ENCODE data around the gene WDR35.

Gene WDR35

DNA sequence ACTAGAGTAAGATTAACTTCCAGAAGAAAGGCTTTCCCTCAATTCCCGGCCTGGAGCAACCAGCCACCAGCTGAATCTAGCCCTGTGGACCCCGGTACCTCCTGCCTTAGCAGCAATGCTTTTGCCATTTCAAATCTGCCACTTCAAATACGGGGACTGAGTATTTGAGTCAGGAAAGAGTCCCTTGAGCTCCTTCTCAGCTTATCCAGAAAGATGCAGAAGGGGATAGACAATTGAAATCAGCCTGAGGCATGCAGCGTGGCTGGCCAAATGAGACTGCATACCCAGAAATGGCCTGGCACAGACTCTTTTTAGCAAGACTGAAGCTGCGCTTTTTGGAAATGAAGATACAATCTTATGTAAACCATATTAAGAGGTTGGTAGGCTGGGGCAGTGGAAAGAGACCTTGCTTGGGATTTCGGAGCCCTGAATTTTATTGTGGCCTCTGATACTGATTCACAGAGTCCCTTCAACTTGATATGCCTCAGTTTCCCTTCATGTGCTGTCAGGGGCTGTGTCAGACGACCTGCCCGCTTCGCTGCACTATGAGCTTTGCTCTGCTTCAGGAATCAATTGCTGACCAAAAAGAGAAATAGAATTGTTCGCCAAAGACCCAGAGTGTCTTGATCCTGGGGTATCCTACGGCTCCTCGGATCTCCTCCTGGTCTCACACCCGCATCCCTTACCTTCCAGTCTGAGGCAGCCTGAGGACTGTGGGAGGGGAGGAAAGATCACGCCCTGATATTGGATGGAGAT lies 21.5 kb upstream of the WDR35 start:
- DNase-seq (ENCODE audit: low read depth in 2 of 2): no peak

DNA sequence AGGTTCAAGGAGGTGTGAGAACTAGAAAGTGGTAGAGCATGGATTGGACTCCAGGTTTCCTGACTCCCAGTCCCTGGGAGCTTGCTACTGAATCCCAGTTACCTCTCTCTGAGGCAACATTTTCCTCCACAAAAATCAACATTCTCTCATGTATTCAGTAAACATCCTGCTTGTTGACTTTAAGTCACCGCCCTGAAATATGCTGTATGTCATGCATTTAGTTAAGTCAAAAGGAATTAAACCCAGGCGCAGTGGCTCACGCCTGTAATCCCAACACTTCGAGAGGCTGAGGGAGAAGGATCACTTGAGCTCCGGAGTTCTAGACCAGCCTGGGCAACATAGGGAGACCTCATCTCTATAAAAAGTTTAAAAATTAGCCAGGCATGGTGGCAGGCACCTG lies 18.8 kb upstream of the WDR35 start:
- DNase-seq (ENCODE audit: low read depth in 2 of 2): no peak

DNA sequence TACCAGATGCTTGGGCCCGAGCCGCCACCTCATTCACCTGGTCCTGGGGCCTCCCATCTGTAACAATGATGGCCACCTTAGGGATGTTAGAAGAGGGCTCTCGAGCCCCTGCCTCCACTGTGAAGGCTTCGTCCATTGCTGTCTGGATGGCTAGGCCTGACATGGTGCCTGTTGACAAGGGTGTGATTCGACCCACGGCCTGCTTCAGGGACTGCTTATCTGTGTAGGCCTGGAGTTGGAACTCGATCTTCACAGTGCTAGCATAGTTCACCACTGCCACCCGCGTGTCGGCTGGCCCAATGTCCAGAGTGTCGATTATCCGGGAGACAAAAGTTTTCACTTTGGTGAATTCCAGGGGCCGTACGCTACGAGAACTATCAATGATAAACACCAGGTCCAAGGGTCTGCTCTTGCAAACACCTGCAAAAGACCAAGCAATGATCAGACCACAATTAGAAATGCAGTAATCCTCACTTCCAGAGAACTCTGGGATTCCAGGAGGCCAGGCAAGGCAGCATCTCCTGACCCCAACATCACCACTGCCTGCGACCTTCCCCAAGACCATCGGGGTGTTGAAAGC lies 16.1 kb upstream of the WDR35 start:
- DNase-seq (ENCODE audit: low read depth in 2 of 2): no peak

DNA sequence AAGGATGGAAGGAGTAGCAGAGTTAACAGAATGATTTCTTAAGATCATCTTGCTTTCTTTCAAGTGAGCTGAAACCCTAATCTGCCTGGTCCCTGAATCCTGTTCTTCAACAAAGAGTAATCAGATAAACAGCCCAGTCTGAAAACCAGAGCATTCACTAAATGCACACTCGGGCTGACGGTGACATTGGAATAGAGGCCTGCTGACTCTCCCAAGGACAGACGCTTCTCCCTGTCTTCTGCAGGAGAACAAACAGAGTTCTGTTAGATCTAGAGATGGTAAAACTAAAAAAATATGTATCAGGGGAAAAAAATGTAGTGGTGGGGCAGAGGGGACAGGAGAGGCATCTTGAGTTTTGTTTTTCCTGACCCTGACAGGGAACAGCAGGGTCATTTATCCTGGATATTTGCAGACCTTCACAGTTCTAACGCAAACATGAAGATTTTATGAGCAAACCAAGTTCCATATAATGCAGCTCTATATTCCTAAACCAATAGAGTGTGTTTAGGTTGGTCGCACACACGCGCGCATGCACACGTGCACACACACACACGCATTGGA lies 15.2 kb upstream of the WDR35 start:
- DNase-seq (ENCODE audit: low read depth in 2 of 2): no peak

DNA sequence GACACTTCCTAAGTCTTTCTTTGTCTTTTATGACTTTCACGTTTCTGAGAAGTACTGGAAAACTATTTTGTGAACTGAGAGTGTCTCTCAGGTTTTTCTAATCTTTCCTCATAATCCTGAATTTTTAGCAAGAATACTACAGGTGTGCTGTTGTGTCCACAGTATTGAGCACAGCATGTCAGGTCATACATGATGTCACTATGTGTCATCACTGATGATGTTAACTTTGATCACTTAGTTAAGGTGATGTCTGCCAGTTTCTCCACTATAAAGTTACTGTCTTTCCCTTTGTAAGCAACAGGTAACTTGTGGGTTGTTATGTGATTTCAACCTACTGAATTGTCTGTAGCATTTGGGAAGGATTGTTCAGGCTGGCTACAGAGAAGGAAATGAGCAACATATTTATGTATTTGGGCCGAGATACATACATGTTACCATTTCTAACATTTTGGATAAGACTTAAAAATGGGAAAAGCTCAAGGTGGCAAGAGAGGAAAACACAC lies 11.5 kb upstream of the WDR35 start:
- no peak for DNase-seq (ENCODE audit: low read depth in 2 of 2)

DNA sequence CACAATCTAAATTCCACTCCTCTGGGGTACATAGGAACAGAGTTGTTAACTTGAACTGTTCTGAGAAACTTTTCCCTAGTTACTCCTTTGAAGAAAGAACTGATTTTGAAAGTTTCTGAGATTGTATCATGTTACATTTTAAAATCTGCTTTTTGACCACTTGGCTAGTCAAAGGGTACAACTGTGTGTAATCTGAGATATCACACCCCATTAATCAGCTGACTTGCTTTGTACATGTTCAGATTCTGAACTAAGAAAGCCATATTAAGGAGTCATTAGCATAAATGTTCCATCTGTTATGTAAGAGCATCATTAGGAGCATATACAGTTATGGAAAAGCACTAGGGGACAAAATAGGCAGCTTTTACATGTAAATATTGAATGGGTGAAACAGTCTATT lies 3.8 kb upstream of the WDR35 start:
- no peak for DNase-seq (ENCODE audit: low read depth in 2 of 2)

DNA sequence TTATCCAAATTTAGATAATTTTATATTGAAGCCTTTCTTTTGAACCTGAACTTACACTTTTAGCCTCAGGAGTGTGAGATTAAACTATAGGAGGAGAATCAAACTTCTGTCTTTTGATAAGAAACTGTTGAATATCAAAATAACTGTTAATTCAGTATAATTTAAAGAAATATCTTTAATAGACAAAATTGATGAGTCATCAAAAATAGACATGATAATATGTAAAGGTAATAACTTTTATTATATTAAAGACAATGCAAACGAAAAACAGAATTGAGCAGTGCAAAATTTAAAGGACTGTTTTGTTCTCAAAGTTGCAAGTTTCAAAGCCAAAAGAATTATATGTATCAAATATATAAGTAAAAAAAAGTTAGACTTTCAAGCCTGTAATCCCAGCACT lies 2.0 kb upstream of the WDR35 start:
- no peak for DNase-seq (ENCODE audit: low read depth in 2 of 2)

DNA sequence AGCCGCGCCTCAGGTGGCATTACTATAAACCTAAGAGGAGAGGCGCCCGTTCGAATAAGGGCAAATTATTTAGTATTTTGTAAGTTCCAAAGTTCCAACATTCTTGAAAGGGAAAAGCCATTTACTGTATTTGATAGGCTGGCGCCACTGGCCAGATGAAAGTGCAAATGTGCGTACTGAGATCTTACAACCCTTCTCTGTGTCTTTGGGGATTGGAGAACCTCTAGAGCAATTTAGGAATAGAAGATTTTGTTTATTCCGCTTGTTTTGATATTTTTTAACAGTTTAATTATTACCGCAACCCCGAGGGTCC lies 467 bp upstream of the WDR35 start:
- no peak for DNase-seq (ENCODE audit: low read depth in 2 of 2)

DNA sequence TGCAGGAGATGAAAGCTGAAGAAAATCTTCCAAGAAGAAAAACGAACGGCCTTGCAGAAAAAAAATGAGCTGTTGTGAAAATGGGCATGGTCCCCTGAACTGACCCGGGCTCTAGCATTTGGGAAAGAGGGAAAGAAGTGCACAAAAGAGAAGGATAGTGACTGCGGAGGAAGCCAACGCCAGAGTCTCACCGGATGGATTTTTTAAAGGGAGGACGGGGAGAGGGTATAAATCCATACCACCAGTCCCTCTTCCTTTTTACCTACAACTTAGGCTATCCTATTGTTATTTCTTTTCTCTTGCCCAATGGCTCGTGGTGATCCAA lies 601 bp downstream of the WDR35 start:
- no peak for DNase-seq (ENCODE audit: low read depth in 2 of 2)

DNA sequence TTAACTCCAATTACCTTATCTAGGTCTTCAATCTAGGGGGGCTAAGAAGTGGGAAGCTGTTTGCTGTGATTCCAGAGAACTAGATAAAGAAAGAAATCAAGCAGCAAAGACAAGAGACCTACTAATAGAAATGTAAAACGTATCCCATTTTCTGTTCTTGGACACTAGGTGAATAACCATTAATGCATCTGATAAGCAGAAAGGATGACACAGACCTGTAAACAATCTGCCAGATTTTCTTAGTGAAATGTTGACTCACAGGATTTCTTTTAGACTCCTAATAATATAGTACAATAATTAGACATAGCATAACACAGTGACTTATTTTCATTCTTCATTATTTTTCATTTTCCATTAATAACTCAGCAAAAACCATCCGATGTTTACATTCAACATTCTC lies 1.3 kb downstream of the WDR35 start:
- no peak for DNase-seq (ENCODE audit: low read depth in 2 of 2)

DNA sequence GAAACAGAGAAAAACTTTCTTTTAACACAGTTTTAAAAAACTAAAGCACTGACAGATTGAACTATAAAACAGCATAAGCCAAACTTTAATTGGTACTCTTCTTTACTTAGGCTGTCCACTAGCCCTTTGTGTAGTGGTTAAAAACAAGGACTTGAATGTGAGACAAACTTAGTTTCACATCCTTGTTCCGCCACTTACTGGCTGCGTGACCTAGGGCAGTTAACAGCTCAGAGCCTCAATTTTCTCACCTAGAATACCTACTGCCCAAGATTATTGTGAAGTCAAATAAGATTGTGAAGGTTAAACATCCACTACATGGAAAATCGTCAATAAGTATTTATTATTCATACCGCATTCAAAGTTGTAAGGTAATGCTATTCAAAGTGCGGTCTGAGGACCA lies 2.0 kb downstream of the WDR35 start:
- no peak for DNase-seq (ENCODE audit: low read depth in 2 of 2)

DNA sequence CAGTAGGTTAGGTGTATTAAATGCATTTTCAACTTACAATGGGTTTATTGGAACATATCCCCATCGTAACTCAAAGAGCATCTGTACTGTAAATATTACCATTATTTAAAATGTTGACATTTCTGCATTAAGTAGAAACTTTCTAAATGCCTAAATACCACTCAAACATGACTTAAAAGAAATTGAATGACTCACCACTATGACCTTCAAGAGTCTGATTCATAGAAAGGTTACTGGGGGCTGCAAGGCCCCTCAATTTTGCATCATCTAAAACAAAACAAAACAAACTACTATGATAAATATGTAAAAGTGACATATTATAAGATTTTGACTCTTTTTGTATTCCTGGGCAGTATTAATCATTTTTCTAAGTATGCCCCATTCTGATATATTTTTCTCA lies 7.6 kb downstream of the WDR35 start:
- no peak for DNase-seq (ENCODE audit: low read depth in 2 of 2)

DNA sequence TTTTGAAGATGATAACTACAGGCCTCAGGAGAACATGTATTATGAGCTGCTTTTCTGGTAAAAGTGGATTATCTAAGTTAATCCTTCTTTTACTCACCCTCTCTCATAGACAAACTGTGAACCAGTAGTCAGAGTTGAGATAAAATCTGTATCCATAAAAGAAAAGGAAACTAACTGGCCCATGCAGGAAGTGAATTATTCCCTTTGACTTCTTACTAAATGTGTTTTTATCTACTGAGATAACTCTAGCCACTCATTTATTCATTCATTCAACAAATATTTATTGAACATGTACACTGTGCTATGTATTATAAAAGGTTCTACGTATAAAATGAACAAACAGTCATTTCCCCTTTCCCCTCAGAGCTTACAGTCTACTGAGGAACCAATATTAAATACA lies 10.0 kb downstream of the WDR35 start:
- DNase-seq (ENCODE audit: low read depth in 2 of 2): no peak

DNA sequence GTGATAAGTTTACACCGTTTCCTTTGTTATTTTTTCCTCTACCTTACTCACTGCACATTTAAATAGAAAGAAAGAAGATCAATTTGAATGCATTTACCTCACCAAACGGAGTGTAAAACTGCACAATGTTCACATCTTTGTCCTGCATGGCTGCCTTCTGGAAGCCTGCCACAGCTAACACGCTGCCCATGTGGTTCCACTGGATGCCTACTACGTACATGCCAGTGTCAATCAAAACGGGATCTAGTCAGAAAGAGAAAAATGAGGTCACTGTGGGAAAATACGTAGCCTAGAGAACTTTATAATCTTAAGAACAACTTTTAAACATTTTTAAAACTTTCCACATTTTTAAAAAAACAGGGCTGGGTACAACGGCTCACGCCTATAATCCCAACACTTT lies 16.4 kb downstream of the WDR35 start:
- DNase-seq (ENCODE audit: low read depth in 2 of 2): no peak

DNA sequence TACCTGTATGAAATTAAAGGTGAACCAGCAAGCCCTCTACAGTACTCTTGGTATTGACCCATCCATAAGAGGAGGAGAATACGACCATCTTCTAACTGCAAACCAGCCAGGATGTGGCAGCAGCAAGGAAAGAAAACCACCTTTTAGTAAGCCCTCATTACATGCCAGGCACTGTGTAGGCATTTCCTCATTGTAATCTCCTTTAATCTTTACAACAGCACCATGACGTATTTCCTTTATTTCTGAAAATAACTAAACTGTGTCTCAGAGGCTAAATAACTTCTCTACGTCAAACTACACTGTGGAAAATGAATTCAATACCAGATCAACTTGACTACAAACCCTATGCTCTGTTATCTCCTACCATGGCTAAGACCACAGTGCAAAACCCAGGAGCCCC lies 18.2 kb downstream of the WDR35 start:
- DNase-seq (ENCODE audit: low read depth in 2 of 2): no peak

DNA sequence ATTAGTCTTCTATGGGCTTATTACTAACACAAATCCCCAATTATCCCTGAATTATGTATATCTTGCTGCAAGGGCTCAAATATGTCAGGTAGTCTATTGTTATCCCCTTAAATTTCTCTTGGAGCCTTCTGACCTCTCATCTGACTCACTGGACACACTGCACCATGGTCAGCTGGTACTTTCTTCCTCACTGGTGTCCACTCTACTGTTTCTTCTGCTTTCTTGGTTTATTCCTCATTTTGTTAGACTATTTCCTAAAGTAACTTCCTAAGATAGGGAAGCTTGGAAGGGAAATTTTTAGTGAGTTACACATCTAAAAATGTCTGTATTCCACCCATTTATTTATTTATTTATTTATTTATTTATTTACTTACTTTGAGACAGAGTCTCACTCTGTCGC lies 26.5 kb downstream of the WDR35 start:
- DNase-seq (ENCODE audit: low read depth in 2 of 2): no peak

DNA sequence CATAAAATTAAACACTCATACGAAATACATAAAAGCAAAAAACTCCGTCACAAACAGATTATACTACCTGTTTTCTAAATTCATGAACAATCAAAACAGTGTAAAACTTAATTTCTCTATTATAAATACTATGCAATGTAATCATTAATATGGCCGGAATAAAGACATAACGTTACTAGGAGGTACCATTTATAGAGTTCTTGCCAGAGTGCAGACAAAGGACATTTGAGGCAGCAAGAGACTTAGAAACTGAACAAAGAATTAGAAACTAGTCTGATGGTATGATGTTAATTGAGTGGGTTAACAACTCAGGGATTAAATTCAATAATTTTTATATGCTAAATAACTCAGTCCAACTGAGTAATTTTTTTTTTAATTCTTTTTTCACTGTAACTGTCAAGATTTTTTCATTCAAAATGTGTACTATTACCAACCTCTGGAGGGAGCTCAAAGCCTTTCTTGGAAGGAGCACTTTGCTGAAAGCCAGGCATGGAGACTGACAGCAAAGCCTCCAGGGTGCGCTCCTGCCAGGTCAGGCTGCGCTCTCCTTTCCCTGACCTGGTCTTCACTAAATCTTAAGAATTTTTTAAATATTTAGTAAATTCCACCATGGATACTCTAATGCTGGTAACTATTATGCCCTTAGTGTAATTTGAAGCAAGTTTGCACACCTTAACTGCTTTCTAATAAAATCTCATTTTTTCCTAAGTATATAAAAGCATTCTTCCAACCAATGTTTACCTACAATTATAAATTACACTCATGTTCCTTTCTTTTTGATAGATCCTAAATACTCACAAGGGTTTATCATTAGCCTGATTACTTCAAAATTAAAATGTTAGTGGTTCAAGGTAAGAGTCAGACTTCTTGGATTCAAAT lies 34.1 kb downstream of the WDR35 start:
- DNase-seq (ENCODE audit: low read depth in 2 of 2): peak; percentile 3 to 6

DNA sequence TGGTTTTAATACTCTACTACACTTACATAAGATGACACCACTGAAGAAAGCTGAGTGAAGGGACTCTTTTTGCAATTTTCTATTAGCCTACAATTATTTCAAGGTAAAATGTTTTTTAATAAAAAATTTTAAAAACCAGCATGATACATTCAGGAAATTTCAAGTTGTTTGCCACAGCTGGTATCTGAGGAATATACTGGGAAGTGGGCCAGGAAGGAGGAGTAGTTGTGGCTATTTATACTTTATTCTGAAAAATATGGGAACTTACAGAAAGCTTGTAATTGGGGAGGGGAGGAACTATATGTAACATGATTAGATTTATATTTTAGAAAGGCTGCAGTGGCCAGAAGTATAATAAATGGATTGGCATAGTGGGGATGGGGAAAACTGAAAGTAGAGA lies 40.8 kb downstream of the WDR35 start:
- DNase-seq (ENCODE audit: low read depth in 2 of 2): no peak

DNA sequence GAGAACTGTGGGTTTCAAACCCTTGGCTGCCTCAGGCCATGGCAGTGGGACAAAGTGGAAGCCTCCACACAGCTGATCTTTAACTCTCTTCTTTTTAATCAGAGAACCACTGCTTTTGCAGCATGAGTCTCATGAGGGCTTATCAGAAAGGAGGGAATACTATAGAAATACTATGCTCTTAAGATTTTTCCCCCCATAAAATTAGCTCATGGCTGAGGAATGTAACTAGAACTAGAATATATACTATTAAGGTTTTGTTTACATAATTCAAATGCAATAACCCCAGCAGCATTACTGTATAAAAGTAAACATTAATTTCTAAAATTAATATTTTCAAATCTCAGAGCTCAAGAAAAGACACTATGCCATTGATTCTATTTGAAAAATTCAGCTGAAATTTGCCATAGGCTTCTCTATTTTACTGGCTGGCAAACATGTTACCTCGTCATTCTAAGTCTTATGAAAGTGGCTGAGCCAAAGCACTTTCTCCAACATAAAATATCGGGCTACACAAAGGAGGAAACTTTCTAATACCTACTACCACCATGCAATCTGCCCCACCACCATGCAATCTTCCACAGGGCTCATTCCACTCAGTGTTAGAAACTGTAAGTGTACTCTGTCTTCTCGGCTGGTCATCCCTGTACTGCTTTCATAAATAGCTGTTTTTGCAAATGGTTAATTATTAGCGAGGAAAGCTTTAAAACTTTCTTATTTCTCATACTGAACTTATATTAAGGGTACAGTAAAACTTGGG lies 42.5 kb downstream of the WDR35 start:
- no peak for DNase-seq (ENCODE audit: low read depth in 2 of 2)

DNA sequence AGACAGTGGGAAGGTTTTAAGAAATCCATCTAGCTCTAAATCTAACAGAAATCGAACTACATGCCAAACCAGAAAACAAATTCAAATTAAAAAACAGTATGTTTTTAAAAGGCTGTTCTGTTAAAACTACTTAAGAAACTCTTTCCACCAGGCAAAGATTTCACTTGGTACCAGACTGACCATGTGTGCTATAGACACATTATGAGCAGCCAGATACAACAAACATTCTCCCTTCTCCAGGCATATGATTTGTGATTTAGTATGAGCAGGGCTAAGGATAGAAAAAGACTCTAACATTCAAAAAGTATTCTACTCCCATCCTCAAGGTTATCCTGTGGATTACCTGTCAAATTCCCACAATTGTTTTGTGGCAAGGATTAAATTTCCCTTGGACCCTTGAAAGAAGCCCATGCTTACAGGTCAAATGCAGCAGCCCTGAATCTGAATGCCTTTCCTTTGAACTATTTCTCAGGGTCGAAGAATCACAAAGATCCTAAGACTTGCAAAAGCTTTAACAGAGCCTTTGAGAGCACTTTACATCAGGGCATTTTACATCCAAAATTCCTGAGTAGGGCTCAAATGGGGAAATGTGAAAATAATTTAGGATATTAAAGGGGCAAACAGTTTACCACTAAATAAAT lies 45.6 kb downstream of the WDR35 start:
- DNase-seq (ENCODE audit: low read depth in 2 of 2): no peak

DNA sequence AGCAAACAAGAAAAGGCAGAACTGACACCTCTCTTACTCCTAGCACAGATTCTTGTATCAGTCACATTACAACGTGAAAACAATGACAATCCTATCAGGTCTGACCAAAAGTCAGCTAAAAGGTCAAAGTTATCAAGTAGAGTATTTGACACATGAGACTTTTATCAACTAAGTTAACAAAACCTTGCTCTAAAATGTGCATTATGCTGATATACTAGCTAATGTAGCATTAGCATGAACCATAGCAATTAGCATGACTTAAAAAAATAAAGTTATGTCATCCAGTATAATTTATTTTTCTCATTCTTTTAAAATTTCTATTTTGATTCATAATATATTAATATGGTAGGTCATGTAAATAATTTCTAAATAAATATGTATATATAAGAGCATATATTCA lies 46.7 kb downstream of the WDR35 start:
- DNase-seq (ENCODE audit: low read depth in 2 of 2): no peak

DNA sequence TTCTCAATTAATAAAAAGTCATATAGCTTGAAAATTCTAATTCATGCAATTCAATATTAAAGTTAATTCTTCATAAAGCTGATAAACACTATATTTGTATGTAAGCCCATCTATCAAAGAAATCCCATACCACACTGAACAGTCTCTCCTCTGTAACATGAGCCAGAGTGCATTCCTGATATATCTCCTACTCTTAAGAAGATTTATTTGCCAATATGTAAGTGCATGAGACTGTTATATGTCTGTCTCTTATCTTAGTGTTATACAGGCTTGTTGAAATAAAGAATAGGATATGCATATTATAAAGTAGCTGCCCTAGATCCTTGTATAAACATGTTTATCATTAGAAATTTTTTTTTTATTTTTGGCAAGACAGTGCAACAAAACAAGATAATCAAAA lies 47.7 kb downstream of the WDR35 start:
- DNase-seq (ENCODE audit: low read depth in 2 of 2): no peak
